HG02852 (cell line): ENCODE measurements around the gene CORO7.
"Not testable (repeated sequence)": the region's sequence is repeated elsewhere in the genome, so short reads cannot be mapped to it uniquely, and the experiment has no call there.

ENCODE experiments used
- ATAC-seq: cut with Tn5 transposase; IDR thresholded peaks from one replicate; pipeline ENCODE4 v1.9.1; 2021; ENCODE audit warnings: mild to moderate bottlenecking, moderate library complexity; ENCODE audit not compliant: unreplicated experiment

The CORO7 gene

GRCh38 chr16:4358831-4359561, 57.4 kb downstream of the CORO7 start:
- no peak for ATAC-seq

GRCh38 chr16:4358236-4358635, 58.2 kb downstream of the CORO7 start:
- ATAC-seq = no peak

- no peak for ATAC-seq
These were observed 59.6 kb downstream of the CORO7 start for GRCh38 chr16:4356820-4357219.

- no peak for ATAC-seq
These were observed 61.6 kb downstream of the CORO7 start for GRCh38 chr16:4354512-4355409.

- ATAC-seq = no peak
These were observed 62.7 kb downstream of the CORO7 start for GRCh38 chr16:4353675-4354074.

- ATAC-seq = no peak
These were observed 63.6 kb downstream of the CORO7 start for GRCh38 chr16:4352843-4353242.

- ATAC-seq = no peak
These were observed 64.5 kb downstream of the CORO7 start for GRCh38 chr16:4351880-4352279.

GRCh38 chr16:4350787-4351659, 65.4 kb downstream of the CORO7 start, which contains the start of gene PAM16:
Gene PAM16 (minus strand): TSS chr16:4351321. CDS start chr16:4351234, 87 bp downstream.
- ATAC-seq = peak; percentile 90

- ATAC-seq = no peak
These were observed 66.0 kb downstream of the CORO7 start for GRCh38 chr16:4350365-4350786.

- no peak for ATAC-seq
These were observed 67.1 kb downstream of the CORO7 start for GRCh38 chr16:4349332-4349731.

GRCh38 chr16:4347765-4348509, 68.5 kb downstream of the CORO7 start:
- ATAC-seq = no peak

GRCh38 chr16:4347010-4347409, 69.4 kb downstream of the CORO7 start:
- ATAC-seq = no peak

- ATAC-seq = no peak
These were observed 70.3 kb downstream of the CORO7 start for GRCh38 chr16:4345836-4346781.

GRCh38 chr16:4344983-4345835, 71.2 kb downstream of the CORO7 start:
- ATAC-seq = no peak

- not testable (repeated sequence) for ATAC-seq
These were observed 72.0 kb downstream of the CORO7 start for GRCh38 chr16:4344300-4344982.

- ATAC-seq = no peak
These were observed 73.3 kb downstream of the CORO7 start for GRCh38 chr16:4342866-4343744.

- no peak for ATAC-seq
These were observed 75.1 kb downstream of the CORO7 start for GRCh38 chr16:4341250-4341649.
